GM18517 (cell line): ENCODE measurements around the gene ZCCHC4.

ENCODE experiments used
- ATAC-seq: cut with Tn5 transposase; IDR thresholded peaks from one replicate; pipeline ENCODE4 v1.9.1; 2021; ENCODE audit warnings: mild to moderate bottlenecking, moderate library complexity; ENCODE audit not compliant: unreplicated experiment

ZCCHC4 gene, protein sequence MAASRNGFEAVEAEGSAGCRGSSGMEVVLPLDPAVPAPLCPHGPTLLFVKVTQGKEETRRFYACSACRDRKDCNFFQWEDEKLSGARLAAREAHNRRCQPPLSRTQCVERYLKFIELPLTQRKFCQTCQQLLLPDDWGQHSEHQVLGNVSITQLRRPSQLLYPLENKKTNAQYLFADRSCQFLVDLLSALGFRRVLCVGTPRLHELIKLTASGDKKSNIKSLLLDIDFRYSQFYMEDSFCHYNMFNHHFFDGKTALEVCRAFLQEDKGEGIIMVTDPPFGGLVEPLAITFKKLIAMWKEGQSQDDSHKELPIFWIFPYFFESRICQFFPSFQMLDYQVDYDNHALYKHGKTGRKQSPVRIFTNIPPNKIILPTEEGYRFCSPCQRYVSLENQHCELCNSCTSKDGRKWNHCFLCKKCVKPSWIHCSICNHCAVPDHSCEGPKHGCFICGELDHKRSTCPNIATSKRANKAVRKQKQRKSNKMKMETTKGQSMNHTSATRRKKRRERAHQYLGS

DNA sequence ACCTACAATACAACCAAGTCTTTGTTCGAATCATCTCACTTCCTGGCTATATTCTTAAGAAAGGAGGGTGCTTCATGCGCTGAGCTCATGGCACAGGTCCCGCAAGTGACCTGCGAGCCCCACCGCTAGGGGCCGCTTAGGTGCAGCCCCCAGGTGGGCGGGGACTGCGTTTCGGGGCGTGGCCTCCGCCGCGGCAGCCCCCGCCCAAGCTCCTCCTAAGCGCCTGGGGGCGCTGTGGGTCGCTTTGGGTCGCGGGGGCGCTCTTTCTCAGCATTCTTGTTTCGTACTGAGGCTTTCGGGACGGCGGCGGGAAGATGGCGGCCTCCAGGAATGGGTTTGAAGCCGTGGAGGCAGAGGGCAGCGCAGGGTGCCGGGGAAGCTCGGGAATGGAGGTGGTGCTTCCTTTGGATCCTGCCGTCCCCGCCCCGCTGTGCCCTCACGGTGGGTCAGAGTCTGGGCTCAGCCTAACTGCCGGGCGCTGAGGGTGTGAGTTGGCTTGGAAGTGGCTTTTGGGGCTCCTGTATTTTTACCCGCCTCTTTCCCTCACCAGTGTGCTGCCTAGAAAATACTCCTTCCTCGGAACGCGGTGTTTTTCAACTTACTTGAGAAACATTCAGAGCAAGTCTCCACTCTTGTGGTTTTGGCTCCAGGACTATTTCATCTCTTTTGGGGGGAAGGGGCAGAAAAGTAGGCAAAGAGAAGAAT lies at the start of gene ZCCHC4:
Gene ZCCHC4, plus strand, starts transcription at position 279 of the 705 bp plus-strand sequence. Its CDS starts 36 bp downstream, at position 315.
- peak; percentile 70 for ATAC-seq

DNA sequence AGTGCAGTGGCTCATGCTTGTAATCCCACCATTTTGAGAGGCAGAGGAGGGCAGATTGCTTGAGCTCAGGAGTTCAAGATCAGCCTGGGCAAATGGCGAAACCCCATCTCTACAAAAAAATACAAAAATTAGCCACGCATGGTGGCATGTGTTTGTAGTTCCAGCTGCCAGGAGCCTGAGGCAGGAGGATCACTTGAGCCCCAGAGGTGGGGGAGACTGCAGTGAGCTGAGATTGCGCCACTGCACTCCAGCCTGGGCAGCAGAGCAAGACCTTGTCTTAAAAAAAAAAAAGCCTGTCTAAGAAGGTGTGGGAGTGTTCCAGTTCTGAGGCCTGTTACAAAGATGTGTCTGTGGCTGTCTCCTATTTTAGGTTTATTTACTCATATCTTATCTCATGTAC lies 40.7 kb upstream of the ZCCHC4 start:
- ATAC-seq: no peak

DNA sequence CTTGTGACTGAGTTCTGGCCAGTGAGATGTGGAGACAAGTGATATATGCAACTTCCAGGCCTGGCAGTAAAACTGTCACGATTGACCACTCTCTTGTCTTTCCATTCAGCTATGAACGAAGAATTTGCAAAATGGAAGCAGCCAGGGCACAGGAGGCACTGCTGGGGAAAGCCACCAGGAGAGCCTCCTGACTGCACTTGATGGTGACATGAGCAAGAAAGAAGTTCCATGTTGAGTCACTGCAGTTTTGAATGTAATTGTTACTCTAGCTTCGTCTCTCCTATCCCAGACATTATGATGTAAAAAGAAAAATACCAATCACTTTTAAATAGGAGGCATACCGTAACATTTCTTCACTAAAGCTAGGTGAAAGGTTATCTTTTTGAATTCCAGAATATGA lies 32.4 kb upstream of the ZCCHC4 start:
- ATAC-seq: no peak

DNA sequence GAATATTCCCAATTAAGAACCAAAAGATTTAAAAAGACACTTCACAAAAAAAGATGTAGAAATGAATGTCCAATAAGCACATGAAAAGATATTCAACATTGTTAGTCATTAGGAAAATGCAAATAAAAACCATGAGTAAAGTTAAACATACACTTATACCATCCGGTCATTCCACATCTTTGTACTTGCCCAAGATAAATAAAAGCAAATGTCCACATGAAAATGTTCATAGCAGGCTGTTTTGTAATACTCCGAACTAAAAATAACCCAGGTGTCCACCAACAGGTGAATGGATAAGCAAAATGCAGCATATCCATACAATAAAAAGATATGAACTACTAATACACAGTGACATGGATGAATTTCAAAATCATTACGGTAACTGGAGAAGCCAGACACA lies 28.6 kb upstream of the ZCCHC4 start:
- no peak for ATAC-seq

DNA sequence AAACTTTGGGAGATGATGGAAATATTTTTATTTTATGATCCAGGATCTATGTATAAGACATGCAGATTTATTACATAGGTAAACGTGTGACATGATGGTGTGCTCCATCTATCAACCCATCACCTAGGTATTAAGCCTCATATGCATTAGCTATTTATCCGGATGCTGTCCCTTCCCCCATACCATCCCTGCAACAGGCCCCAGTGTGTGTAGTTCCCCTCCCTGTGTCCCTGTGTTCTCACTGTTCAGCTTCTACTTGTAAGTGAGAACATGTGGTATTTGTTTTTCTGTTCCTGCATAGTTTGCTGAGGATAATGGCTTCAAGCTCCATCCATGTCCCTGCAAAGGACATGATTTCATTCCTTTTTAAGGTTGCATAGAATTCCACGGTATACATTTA lies 28.1 kb upstream of the ZCCHC4 start:
- ATAC-seq: no peak

DNA sequence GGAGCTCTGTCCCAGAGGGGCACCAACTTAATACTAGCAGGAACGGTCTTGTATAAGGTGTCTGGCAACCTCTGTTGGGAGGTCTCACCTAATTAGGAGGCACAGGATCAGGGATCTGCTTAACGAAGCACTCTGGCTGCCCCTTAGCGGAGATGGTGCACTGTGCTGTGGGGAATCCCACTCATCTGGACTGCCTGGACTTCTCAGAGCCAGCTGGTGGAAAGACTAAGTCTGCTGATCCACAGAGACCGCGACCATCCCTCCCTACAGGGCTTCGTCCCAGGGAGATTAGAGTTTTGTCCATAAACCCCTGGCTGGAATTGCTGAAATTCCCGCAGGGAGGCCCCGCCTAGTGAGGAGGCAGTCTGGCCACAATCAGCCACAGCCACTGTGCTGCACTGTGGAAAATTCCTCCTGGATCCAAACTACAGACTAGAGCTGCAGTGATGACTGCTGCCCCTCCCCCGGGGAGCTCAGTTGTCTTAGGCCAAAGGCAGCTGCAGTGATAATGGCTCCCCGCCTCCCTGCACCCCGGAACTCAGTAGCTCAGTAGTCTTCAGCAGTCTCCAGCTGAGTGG lies 22.0 kb upstream of the ZCCHC4 start:
- no peak for ATAC-seq

DNA sequence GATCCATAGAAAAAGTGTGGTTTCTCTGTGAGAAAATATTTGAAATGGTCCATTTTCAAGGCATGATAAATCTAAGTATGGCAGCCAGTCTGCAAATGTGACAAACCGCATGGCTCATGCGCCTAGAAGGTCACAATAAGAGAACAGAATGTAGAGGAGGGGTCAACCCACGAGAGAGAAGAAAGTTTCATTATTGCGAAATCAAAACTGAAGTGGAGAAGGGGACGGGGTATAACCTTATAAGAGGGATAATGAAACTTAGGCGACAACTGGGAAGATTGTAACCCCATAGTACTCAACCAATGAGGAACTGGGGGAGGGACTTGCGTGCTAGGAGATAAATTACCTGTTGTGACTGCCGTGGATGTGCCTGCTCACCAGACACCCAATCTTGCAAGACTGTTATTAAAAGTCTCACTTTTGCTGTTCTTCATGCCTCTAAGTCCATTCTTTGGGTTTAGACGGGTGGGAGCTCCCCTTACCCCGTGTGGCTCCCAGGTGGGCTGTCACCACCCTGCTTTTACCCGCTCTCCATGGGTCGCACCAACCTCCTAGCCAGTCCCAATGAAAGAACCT lies 21.3 kb upstream of the ZCCHC4 start:
- no peak for ATAC-seq

DNA sequence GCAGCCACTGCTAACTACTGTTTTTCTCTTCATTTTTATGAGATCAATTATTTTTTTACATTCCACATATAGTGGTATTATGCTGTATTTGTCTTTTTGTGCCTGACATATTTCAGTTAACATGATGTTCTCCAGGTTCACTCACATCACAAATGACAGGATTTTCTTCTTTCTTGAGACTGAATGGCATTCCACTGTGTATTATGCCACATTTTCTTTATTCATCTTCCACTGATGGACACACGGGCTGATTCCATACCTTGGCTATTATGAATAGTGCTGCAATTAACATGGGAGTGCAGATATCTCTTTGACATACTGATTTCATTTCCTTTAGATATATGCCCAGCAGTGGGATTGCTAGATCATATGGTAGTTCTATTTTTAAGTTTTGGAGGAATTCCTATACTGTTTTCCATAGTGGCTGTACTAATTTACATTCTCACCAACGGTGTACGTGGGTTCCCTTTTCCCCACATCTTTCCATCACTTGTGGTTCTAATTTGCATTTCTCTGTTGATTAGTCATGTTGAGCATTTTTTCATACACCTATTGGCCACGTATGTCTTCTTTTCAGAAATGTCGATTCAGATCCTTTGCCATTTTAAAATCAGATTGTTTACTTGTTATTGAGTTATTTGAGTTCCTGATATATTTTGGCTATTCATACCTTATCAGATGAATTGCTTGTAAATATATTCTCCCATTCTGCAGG lies 14.9 kb upstream of the ZCCHC4 start:
- ATAC-seq: no peak

DNA sequence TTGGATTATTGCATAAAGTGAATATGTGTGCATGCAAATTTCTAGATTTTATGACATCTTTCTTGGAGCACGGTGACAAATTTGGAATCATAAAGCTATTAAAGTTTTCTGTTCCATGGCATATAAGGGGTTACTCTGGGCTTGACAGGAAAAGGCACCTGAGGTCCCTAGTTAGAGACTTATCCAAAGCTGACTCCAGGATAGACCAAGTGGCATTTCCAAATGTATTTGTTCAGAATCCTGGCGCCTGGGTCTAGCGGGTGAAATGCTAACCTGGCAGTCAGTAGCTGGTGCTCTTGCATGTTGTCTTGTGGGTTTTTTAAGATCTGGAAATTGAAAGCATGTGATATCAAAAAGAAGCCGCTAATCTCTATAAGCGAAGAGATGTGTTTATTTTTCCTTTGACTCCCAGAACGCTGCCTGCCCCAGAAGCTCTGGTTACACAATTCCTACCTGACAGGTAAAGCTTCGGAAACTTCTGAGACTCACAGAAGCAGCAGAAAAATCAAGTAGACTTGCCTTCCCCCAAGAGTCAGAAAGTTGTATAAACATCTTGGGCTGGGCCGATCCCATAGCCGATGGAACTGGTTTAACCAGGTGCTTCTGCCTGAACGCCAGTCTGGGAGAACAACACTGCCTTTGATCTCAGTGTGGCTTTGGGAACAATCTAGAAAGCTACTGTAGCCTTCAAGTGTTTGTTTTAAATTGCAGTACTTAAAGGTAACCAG lies 12.9 kb upstream of the ZCCHC4 start:
- no peak for ATAC-seq

DNA sequence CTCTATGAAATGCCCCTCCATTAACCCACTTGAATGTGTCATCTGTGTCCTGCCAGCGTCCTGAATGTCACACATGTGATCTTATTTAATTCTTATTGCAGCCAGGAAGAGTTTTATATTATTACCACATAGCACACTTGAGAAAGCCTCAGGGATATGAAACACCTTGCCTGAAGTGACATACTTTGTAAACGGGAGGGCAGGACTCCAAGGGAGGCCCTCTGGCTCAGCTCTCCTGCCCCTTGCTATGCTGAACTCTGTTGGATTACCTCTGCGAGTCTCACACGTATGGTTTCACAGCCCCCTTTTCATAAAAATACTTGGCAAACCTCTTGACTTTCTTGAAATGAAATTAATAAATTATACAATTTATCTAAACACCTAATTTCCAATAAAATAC lies 11.1 kb upstream of the ZCCHC4 start:
- no peak for ATAC-seq

DNA sequence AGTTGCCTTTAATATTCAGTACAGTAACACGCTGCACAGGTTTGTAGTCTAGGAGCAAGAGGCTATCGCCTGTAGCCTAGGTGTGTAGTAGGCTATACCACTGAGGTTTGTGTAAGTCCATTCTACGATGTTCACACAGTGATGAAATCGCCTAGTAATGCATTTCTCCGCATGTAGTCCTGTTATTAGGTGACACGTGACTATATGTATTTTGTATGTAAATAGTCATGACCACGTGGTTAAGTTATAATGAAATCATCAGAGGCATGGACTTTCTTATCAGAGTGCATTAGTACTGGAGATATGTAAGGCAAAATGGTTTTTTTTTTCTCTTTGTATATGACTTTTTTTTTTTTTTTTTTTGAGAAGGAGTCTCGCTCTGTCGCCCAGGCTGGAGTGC lies 9.9 kb upstream of the ZCCHC4 start:
- no peak for ATAC-seq

DNA sequence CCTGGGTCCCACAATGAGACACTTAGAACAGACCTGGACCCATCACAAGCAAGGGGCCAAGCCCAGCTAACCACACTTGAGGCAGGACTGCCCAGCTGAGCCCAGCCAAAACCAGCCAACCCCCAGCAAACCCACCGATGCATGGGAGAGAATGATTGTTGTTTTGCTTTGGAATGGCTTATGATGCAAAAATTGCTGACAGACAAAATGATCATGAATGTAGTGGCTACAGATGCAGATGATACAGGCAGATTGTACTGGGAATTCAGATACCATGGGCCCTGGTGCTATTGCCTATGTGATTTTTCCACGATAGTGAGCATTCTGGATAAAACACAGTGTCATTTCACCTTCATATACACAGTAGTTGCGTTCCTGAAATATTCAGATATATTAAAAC lies 9.0 kb upstream of the ZCCHC4 start:
- ATAC-seq: no peak

DNA sequence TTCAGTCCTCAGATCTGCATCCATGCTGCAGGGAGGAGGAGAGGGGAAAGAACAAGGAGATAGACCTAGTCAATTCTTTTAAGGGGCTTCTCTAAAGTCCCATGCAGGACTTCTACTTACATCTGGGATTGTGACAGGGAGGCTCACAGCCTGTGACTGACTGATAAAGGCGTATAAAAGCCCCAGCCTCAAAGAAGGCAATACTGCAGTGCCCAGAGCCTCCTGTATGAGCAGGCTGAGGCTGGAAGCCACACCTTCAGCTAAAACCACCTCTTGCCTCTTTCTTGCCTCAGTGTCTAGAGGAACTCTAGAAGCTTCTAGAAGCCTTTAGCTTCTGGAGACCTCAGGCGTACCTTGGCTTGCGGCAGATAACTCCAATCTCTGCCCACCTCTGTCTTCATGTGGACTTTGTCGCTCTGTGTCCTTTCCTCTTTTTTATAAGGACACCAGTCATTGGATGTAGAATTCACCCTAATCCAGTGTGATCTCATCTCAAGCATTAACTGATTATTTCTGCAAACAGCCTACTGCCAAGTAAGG lies 6.0 kb upstream of the ZCCHC4 start:
- no peak for ATAC-seq

DNA sequence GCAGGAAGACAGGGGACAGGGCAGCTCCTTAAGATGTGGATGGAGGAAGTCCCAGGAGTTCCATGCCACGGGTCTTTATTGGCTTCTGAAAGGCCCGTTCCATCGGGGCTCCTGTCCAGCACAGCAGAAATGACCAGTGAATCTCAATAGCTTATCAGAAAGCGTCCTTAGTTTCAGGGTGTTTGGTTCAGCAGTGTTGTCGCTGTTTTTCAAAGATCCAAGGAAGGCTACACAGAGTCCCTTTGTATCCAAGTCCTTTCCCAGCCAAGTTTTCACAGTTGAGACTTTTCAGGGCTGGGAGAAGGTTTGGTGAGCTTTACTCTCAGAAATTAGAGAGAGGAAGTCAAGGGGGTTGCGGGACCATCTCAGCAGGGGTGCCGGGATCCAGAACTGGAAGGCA lies 5.0 kb upstream of the ZCCHC4 start:
- no peak for ATAC-seq

DNA sequence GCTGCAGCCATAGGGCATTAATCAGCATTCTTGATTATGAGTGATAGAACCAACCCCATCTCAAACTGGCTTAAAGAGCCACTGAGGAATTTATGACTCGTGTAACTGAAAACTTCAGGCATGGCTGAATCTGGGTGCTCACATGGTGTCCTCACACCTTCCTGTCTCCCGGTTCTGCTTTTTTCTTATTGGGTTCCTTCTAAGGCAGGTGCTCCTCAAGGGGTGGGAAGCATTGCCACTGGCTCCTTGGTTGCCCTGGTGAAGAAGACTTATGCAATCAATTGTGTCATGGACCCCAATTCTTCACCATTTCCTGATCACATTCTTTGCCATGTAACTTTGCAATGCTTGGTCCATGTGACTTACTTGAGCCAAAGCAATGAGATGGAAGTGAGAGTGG lies 4.3 kb upstream of the ZCCHC4 start:
- no peak for ATAC-seq

DNA sequence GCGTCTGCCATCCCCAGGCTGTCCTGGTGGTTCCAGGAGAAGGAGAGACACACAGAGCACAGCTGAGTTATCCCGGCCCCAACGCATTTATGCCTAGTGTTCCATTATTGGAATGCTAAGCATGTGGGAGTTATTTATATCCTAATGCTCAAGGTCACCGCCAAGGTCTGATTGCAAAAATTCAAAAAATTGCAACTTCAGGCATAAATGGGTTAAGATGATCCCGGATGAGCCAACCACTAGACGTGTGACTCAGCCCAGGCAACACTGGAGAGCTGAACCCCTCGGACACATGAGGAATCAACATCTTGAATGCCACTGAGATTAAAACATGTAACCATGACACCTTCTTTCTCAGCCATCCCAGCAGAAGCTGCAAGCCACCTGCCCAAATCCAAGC lies 3.8 kb upstream of the ZCCHC4 start:
- ATAC-seq: no peak

DNA sequence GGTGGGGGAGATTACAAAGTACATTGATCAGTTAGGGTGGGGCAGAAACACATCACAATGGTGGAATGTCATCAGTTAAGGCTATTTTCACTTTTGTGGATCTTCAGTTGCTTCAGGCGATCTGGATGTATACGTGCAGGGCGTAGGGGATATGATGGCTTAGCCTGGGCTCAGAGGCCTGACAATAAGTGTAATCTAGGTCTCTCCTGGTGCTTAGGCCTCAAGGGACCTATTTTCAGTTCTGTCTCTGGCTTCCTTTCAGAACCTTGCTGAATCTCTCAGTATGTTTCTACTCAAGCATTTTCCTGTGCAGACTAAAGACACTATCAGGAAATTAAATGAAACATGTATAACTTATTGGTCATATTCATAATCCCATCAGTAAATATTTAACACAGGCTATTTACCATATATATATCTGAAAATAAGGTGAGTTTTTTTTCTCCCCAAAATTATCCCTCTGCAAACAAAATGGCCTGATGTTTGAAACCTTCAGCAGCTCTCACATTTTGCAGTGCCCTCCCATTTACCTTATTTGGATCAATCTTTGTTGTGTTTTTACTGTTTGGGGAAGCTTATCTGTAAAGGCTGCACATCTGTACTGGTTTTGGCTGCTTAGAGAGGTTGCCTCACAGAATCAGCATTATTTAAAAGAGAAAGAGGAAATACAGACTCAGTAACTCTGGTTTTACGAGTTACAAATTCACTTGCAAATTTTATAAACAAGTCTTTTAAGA lies 2.3 kb upstream of the ZCCHC4 start:
- ATAC-seq: peak; percentile 63

DNA sequence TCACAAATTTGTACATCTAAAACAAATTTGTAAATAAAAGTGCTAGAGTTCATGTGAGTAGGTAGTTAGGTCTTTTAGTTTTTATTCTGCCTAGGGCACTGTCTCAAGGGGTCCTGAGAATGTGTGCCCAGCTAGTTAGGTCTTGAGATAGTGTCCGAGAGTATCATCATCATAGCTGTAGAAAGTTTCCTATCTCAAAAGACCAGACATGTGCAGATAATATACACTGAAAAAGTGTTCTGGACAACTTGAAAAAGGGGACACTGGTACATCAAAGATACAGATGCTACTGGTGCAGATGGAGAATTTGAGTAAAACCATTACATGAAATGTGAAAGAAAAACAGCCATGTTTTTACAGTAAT lies 1.8 kb upstream of the ZCCHC4 start:
- peak; percentile 34 for ATAC-seq

DNA sequence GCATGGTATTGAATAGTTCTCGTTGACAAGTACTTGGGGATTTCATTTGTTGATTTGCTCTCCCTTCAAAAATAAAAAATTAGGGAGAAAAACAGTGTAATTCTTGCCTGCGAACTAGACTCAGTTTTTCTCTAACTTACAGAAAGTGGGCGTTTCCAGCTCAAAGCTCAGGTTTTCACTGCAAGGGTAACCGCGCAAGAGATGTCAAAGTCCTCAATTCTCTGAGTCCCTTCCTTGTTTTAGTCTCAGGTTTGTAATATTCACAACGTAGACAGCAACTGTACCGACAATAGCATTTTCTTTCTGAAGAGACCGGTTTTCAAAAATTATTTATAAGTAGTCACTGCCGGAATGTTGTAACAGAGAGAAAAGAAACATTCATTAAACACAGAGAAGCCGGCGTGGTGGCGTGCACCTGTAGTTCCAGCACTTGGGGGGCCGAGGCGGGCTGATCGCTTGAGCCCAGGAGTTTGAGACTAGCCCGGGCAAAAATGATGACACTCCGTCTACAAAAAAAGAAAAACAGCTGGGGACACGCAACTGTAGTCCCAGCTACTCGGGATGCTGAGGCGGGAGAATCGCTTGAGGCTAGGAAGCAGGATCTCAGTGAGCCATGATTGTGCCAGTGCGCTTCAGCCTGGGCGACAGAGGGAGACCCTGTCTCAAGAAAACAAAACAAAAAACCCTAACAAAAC lies 774 bp downstream of the ZCCHC4 start:
- no peak for ATAC-seq
